Kidney epithelial cell (primary cell): ENCODE measurements around the gene FBXO21. TPM values are rescaled to one million over a fixed set of nuclear protein-coding genes. Genes with fewer than 3 reads are reported as not detected.
"Not testable (repeated sequence)": the region's sequence is repeated elsewhere in the genome, so short reads cannot be mapped to it uniquely, and the experiment has no call there.

ENCODE experiments used
- DNase-seq: peaks from one replicate; pipeline ENCODE4 v3.0.0-alpha.2; 2010; ENCODE audit warnings: low read depth
- H3K27me3 ChIP-seq: 2 replicates; pipeline ENCODE4 v1.6.0; 2011; ENCODE audit warnings: low read length; ENCODE audit not compliant: control insufficient read depth, insufficient read depth
- H3K36me3 ChIP-seq: 2 replicates; pipeline ENCODE4 v1.5.1; 2011; ENCODE audit warnings: low read length; ENCODE audit not compliant: control insufficient read depth, insufficient read depth
- H3K4me3 ChIP-seq: 2 replicates; pipeline ENCODE4 v1.5.1; 2011; ENCODE audit warnings: low read depth, mild to moderate bottlenecking, control low read depth, low read length
- total RNA-seq: library from RNA; depleted of rRNA; stranded (reverse); fragments of >200 nt; gene quantifications from 2 replicates; pipeline ENCODE4 v1.2.3, GENCODE V29; 2015
- TF ChIP-seq, protein P1 (sequence below): IDR thresholded peaks from 2 replicates; pipeline ENCODE4 v1.5.1; 2011; ENCODE audit warnings: mild to moderate bottlenecking, moderate library complexity, low read length, control low read depth, inconsistent platforms; ENCODE audit not compliant: insufficient read depth, poor library complexity, severe bottlenecking

Gene FBXO21
- total RNA-seq, 1 donor from 2014 or later: 82.1 TPM

DNA sequence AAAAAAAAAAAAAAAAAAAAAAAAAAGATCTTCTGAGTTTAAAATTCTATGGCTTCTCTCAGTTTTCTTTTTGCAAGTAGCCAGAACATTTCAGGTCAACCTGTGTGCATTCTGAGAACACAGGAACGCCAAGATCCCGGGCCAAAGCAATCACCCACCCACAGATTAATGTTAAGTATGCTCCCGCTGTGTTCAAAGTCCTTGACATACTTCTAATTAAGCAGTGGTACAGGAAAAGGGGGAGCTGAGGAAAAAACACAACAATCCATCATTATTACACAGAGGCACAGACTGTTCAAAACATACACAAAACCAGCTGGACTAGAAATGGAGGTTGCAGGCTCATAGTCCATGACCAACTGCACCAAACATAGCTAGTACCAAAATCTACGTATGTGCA lies 2.8 kb downstream of the FBXO21 start:
- no peak overlapping the region for H3K4me3 ChIP-seq
- DNase-seq: no peak
- no peaks in the 10 kb centered on the region for H3K36me3 ChIP-seq
- no peaks in the 10 kb centered on the region for H3K27me3 ChIP-seq
- TF ChIP-seq, protein P1, sequence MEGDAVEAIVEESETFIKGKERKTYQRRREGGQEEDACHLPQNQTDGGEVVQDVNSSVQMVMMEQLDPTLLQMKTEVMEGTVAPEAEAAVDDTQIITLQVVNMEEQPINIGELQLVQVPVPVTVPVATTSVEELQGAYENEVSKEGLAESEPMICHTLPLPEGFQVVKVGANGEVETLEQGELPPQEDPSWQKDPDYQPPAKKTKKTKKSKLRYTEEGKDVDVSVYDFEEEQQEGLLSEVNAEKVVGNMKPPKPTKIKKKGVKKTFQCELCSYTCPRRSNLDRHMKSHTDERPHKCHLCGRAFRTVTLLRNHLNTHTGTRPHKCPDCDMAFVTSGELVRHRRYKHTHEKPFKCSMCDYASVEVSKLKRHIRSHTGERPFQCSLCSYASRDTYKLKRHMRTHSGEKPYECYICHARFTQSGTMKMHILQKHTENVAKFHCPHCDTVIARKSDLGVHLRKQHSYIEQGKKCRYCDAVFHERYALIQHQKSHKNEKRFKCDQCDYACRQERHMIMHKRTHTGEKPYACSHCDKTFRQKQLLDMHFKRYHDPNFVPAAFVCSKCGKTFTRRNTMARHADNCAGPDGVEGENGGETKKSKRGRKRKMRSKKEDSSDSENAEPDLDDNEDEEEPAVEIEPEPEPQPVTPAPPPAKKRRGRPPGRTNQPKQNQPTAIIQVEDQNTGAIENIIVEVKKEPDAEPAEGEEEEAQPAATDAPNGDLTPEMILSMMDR: no peak

DNA sequence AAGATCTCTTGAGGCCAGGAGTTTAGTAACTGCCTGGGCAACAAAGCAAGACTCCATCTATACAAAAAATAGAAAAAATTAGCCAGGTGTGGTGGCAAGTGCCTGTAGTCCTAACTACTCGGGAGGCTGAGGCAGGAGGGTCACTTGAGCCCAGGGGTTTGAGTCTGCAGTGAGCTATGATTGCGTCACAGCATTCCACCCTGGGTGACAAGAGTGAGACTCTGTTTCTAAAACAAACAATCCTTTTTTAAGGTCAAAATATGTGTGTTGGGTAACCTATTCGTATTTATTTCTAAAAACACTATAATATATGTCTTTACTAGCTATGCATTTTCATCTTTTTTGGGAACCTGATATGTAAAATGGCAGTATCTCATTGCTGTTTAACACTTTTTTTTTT lies 7.4 kb downstream of the FBXO21 start:
- TF ChIP-seq, protein P1: no peak
- Histone ChIP-seq H3K27me3 (no peaks in the 10 kb centered on the region), H3K4me3 (no peak overlapping the region), H3K36me3 (no peaks in the 10 kb centered on the region)
- DNase-seq: no peak

DNA sequence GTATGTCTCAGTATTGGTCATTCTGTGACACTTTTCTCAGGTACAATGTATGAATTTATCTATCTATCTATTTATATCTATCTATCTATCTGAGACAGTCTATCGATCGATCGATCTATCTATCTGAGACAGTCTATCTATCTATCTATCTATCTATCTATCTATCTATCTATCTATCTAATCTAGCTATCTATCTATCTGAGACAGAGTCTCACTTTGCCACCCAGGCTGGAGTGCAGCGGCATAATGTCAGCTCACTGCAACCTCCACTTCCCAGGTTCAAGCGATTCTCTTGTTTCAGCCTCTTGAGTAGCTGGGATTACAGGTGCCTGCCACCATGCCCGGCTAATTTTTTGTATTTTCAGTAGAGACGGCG lies 8.8 kb downstream of the FBXO21 start:
- H3K36me3 ChIP-seq: not testable (repeated sequence)

DNA sequence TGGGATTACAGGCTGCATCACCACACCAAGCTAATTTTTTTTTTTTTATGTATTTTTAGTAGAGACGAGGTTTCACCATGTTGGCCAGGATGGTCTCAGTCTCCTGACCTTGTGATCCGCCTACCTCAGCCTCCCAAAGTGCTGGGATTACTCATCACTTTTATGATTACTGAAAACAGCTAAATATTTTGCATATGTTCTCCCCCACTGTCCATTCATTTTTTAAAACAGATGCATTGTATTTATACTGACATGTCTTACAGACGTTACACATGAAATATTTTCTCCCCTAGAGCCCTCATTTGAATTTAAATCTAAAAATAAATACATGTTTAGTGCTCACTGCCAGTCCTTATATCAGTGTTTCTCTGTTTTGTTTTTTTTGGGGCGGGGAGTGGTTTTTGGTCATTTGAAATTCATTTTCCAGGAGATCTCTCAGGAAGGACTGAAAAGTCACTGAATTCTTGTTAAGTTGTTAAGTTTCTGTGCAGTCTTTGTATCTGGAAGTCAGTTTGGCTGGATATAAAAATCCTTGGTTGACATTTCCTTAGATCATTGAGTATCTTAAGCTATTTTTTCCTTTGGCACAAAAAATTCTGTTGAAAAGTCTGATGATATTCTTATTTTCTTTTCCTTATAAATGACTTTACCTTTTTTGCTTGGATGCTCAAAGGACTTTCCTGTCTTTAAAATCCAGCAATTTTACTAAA lies 9.4 kb downstream of the FBXO21 start:
- H3K27me3 ChIP-seq: no peaks in the 10 kb centered on the region
- TF ChIP-seq, protein P1: no peak
- no peak for DNase-seq
- H3K36me3 ChIP-seq: no peaks in the 10 kb centered on the region
- H3K4me3 ChIP-seq: no peak overlapping the region

More for the DNA sequence above, 8.8 kb downstream of the FBXO21 start:
- DNase-seq, H3K27me3 ChIP-seq, H3K4me3 ChIP-seq: not testable (repeated sequence)

DNA sequence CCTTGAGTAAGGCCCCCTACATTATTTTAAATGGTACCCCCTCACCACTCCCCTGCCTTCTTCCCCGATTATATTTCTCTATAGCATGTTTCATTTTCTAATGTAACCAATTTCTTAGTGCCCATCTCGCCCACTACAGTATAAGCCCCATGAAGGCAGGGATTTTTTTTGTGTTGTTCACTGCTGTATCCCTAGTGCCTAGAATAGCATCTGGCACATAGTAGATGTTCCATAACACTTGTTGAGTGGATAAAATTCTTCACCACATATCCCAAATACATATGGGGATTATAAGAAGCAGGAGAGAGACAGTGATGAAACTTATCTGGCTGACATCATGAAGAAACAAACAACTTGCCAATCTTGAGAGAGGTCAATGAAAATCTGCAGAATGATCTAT lies 11.5 kb downstream of the FBXO21 start:
- no peak overlapping the region for H3K4me3 ChIP-seq
- no peaks in the 10 kb centered on the region for H3K36me3 ChIP-seq
- H3K27me3 ChIP-seq: no peaks in the 10 kb centered on the region
- TF ChIP-seq, protein P1: no peak
- no peak for DNase-seq

DNA sequence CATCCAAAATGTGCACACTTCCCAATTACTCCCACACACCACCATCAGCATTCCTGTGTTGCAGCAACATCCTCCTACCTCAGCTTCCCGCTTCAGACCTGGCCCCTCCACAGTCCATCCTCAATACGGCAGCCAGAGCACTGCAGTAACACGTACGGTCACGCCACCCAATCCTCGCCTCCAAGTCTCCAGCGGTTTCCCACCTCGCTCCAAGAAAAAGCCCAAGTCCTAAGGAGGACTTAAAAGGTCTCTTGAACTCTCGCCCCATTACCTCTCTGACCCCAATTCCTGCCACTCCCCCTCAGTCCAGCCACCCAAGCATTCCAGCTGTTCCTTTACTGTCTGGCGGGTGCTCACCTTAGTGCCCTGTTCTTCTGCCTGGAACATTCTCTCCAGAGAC lies 12.0 kb downstream of the FBXO21 start:
- Histone ChIP-seq H3K4me3 (no peak overlapping the region), H3K27me3 (no peaks in the 10 kb centered on the region), H3K36me3 (no peaks in the 10 kb centered on the region)
- no peak for DNase-seq
- TF ChIP-seq, protein P1: no peak
